GM18502 (cell line): Measurements from ENCODE around the gene PRMT7.

Source experiments
- ATAC-seq: cut with Tn5 transposase; IDR thresholded peaks from one replicate; pipeline ENCODE4 v1.9.1; 2021; ENCODE audit warnings: mild to moderate bottlenecking; ENCODE audit not compliant: unreplicated experiment, poor library complexity

PRMT7 gene

DNA sequence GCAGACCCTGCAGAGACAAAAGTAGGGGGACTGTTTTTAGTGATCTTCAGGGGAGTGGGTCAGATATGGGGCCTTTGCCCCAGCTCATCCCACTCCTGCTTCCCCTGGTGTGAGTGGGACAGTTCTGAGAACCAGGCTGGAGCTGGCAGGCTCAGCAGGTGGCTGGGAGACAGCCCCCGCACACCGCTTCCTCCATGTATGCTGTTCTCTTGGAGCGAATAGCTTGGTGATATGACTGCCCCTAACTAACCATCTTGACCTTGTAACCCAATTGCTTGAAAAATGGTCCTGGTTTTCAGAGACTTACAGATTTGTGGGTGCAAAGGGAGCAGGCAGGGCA, 61.5 kb downstream of the PRMT7 start:
- no peak for ATAC-seq

DNA sequence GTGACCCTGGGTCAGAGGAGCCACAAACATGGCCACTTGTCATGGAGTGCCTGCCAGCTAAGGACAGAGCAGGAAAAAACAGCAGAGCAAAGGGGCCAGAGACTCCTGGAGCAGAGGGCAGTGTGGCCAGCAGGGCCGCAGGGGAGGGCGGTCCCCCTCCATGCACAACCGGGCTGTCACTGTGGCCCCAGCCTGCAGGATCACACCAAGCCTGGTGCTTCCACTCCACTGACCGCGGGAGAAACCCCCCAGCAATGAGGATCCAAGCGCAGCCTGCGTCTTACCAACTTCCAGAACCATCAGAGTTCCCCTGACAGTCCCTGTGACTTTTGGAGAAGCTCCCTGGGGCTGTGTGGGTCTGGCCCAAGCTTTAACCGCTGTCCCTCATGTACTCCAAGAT, 62.0 kb downstream of the PRMT7 start:
- no peak for ATAC-seq

DNA sequence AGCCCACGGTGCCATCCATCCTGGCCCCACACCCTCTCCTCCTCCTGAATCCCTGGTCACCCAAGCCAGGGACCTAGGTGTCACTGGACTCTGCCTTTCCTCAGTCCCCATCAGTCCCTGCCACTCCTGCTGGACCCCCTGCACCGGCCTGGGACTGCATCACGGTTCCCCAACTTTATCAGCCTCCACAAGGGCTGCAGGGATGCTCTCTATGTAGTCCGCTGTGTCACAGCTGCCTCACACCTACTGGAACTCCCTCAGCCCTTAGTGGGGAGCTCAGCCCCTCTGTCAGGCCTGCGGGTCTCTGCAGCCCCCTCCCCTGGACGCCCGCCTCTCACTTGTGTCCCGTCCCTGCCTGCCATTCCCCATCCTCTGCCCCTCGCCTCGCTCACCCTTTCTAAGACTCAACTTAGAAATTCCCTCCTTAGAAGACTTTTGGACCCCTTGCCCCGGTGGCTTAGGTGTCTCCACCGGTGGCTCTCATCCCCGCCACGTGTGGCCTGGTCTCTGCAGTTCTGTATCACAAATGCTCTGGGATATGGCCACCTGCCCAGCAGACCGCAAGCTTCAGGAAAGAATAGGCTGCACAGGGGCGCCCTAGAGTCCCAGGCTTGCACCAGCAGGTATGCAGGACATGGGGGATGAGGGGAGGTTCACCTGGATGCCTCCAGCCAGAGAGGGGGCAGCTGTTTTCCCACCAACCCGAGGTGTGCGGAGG, 62.9 kb downstream of the PRMT7 start:
- no peak for ATAC-seq

- ATAC-seq: no peak
Measured at GRCh38 chr16:68374246-68374805, 63.5 kb downstream of the PRMT7 start.

- no peak for ATAC-seq
Measured at GRCh38 chr16:68374961-68375660, 64.3 kb downstream of the PRMT7 start.

GRCh38 chr16:68375801-68376536, 65.2 kb downstream of the PRMT7 start:
- no peak for ATAC-seq

- no peak for ATAC-seq
Measured at GRCh38 chr16:68376590-68376989, 65.8 kb downstream of the PRMT7 start.

GRCh38 chr16:68377221-68377620, 66.4 kb downstream of the PRMT7 start:
- no peak for ATAC-seq

DNA sequence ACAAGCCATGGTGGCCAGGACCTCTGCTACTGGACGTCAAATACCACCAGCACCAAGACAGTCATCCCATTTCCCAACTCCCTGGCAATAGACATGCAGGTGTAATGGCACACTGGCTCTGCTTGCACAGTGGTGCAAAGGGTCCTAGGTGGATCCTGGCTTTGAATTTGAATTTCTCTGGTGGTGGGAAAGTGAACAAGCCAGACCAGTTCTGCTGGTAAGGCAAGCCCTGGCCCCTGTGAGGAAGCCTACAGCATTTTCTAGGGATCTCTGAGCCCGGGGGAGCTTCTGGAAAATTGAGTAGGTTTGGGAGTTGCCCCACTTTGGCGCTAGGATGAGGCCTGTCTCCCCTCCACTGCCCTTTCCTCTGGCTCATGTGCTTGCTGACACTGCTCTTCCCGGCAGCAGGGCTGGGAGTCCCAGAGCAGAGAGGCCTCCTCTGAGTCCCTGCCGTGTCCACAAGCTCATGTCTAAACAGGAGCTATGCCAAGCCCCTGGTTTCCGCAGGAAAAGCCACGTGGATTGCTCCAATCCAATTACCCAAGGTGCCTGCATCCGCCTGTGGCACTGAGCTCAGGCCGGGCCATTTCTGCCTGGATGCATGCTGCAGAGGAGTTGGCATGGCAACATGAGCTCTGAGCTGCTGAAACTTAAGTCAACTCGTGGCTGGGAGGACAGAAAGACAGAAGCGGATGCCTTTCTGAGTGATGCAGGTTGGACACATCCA, 67.0 kb downstream of the PRMT7 start:
- no peak for ATAC-seq

DNA sequence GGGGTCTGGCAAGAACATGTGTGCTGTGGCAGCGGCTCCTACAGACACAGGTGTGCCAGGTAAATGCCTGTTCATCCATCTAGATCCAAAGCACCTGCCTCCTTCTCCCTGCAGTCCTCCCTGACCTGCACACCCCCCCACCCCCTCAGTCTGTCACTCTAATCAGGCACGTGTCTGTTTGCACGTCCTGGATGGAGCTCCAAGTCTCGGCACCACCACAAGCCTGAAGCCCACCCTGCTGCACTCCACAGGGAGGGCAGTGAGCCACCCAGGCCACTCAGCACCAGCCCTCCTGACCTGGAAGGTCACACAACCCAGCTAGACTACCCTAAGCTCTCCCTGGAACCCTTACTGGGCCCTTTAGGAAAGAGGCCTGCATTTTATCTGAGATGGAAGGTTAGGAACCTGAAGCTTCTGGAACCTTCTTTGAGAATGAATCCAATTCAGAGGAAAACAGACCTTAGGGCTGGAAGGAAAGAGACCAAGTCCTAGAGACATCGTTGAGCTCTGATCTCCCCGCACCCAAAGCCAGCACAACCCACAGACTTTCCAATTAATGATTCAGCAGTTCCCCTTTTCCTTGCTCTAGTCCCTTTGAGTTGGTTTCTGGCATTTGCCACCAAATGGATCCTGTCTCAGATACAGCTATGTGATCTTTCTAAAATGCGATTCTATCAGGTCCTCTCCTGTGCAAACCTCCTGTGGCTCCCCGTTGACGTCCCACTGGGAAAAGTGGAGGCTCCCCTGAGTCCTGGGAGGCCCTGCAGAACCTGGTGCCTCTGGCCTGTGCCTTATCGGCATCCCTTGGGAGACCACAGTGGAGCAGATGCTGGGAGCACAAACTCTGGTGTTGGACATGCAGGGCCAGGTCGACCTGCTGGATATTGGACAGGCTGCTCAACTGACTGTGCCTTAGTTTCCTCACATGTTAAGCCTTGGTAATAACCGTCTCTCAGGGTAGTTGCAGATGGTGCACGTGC, 67.9 kb downstream of the PRMT7 start:
- ATAC-seq: no peak

DNA sequence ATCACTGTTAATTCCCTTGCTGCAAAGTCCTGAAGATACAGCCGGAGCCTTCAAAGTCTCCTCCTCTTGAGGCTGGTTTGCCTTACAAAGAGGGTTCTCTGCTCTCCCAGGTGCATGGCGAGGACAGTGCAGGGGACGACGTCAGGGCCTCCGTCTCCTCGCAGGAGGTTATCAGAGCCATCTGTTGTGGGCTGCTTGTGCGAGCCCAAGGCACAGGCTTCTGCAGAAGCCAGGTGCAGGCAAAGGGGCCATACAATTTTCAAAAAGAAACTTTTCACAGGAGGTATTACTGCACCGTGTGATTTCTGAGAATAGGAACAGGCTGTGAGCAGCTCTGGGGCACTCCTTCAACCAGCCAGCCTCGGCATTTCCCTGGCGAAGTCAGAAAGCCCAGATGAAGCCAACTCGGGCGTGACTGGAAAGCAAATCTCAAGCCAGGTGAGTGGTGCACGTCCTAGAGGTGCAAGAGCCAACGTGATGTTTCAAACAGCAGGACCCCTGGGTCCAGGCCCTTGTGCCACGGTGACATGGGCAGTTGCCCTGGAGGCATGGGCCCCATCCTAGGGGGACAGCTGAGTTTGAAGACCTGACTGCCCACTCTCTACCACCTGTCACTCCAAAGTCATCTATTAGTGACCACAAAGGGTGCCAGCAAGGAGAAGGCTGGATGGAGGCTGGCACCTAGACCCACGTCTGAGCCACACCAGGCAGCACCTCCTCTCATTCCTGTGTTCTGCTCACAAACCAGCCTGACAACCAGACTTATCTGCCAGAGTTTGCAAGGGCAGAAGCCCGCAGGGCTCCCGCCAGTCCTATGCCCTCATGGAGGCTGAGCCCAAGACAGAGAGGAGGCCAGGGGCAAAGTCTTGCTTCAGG, 68.9 kb downstream of the PRMT7 start:
- no peak for ATAC-seq

DNA sequence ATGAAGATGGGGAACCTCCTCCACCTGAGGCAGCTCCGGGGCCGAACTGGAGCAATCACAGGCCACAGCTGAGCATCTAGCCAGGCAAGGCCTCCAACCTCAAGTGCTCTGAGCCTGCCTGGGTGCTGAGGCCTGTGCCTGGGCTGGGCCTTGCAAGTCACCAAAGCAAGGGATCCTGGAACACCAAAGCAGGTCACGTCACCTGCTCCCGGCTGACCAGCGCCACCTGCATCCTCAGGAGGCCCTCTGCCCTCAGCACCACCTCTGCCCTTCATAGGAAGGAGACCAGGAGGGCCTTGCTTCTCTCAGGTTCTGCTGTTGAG, 69.5 kb downstream of the PRMT7 start:
- no peak for ATAC-seq

- ATAC-seq: no peak
Measured at GRCh38 chr16:68380676-68381362, 70.0 kb downstream of the PRMT7 start.

GRCh38 chr16:68381363-68381724, 70.5 kb downstream of the PRMT7 start:
- ATAC-seq: no peak

- peak; percentile 48 for ATAC-seq
Measured at GRCh38 chr16:68382296-68382718, 71.5 kb downstream of the PRMT7 start.

DNA sequence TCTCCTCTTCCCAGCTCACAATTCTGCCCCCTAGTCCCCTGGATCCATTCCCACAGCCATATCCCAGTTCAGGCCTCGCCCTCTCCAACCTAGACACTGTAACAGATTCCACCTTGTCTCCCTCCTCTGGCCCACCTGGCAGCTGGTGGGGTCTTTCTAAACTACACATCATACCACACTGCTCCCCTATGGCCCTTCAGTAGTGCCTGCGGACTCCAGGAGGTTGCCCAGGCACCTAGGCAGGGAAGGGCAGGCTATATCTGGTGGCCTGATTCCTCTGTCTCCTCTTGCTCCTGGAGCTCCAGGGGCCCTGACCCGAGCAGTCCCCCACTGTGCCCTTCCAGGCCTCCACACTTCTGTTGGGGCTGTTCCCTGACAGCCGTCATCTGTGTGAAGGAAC, 73.0 kb downstream of the PRMT7 start:
- no peak for ATAC-seq

- no peak for ATAC-seq
Measured at GRCh38 chr16:68384288-68385161, 73.7 kb downstream of the PRMT7 start.
